ENCODE results near the gene PIP5K1B. TPM values are rescaled to one million over a fixed set of nuclear protein-coding genes. Genes with fewer than 3 reads are reported as not detected.

Gene PIP5K1B
- total and polyA plus RNA-seq, 10 of the 15 experiments (the other 5 are each of a cell fraction or from before 2014, with no cell fraction given), result 6.8 to 16.3 (median 10.6) TPM

DNA sequence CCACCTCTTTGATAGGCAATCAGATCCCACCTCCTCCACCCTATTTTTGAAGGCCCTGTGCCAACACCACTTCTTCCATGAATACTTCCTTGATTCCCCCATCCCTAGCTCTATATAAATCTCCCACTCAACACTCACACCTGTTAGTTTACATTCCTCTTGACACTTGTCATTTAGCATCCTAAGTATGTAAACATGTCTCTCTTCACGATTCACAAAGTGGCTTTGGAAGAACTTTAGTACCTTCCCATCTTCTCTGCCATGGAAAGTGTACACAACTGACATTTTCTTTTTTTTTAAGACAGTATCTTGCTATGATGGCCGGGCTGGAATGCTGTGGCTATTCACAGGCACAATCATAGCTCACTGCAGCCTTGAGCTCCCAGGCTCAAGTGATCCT is 329.0 kb downstream of the PIP5K1B start:
- TF ChIP-seq POU2F2 (IDR thresholded peaks at IDR 0.05; ENCODE audit: borderline replicate concordance, low read depth, low read length) (no peak), ZNF274 (IDR thresholded peaks at IDR 0.05; ENCODE audit: insufficient read depth, insufficient read length) (no peak)
- in situ Hi-C loops (cut with MboI) (no loop called here), intact Hi-C loops (cut with micrococcal nuclease; ENCODE audit: unreplicated experiment) (no loop called here)
- Histone ChIP-seq H3K27me3 (replicated peaks in 1 of 2; ENCODE audit: control insufficient read depth in 2 of 2, insufficient read depth in 2 of 2, low read length in 1 of 2) (no peaks in the 10 kb centered on the region), H3K4me3 (no peak overlapping the region), H3K79me2 (ENCODE audit: control insufficient read depth, insufficient read depth, low read length) (peaks cover 14% of the 10 kb centered on the region), H4K20me1 (ENCODE audit: control insufficient read depth, insufficient read depth) (no peaks in the 10 kb centered on the region), H3K9ac (ENCODE audit: control insufficient read depth, insufficient read depth, low read length) (no peak overlapping the region), H3K4me1 (ENCODE audit: control insufficient read depth, insufficient read depth, low read length) (peaks cover 6% of the 10 kb centered on the region), H3K36me3 (ENCODE audit: control insufficient read depth in 2 of 2, insufficient read depth in 2 of 2, low read length in 1 of 2) (no peaks in the 10 kb centered on the region), H2AFZ (ENCODE audit: control insufficient read depth, low read depth, low read length) (no peak overlapping the region), H3K4me2 (ENCODE audit: control insufficient read depth, insufficient read depth) (no peak overlapping the region), H3K27ac (ENCODE audit: control insufficient read depth, insufficient read depth) (no peak overlapping the region), H3K9me3 (replicated peaks; ENCODE audit: control insufficient read depth, insufficient read depth, low read length) (peaks cover 3% of the 10 kb centered on the region; the same call in 2 of the 3 replicates)
- POLR2A ChIA-PET, result no interaction called here
- RAD21 ChIA-PET (ENCODE audit: unreplicated experiment), result interaction anchor here (1.1 kb wide), 1 partner anchor 35 kb away, joined by 3 read pairs; no protein-coding TSS in a partner anchor
- 71% methylated on average over 2 of the region's 2 CpGs for WGBS (ENCODE audit: insufficient coverage, insufficient replicate concordance, low lambda C conversion rate, missing lambda C conversion rate)
- CTCF ChIA-PET, result interaction anchor here (0.8 to 5.1 kb wide), 3 partner anchors 14 to 159 kb away, joined by 3 to 58 read pairs (median 3); no protein-coding TSS in a partner anchor
- FAIRE-seq, result no peak
- ATAC-seq, result no peak
- SMC1A ChIA-PET (ENCODE audit: uncharacterized antibody, unreplicated experiment), result interaction anchor here (1.3 to 1.6 kb wide), 3 partner anchors 8 to 161 kb away, joined by 3 to 5 read pairs (median 3); no protein-coding TSS in a partner anchor
- BruUV-seq (replicated peaks), result no TSS peak
- DNase-seq (ENCODE audit: low read depth, low spot score), result no peak

- WGBS (ENCODE audit: insufficient coverage, insufficient replicate concordance, low lambda C conversion rate, missing lambda C conversion rate), result 1% methylated on average over 73 of the region's 75 CpGs
- ATAC-seq (peak; percentile 98), DNase-seq (ENCODE audit: low read depth, low spot score) (peak; percentile 38), FAIRE-seq (peak; percentile 66)
- Histone ChIP-seq H3K4me1 (ENCODE audit: control insufficient read depth, insufficient read depth, low read length) (peaks cover 6% of the 10 kb centered on the region), H3K36me3 (ENCODE audit: control insufficient read depth in 2 of 2, insufficient read depth in 2 of 2, low read length in 1 of 2) (no peaks in the 10 kb centered on the region), H3K9ac (ENCODE audit: control insufficient read depth, insufficient read depth, low read length) (peak within 1 kb of the TSS; percentile 80), H3K79me2 (ENCODE audit: control insufficient read depth, insufficient read depth, low read length) (peaks cover 17% of the 10 kb centered on the region), H4K20me1 (ENCODE audit: control insufficient read depth, insufficient read depth) (no peaks in the 10 kb centered on the region), H3K9me3 (replicated peaks; ENCODE audit: control insufficient read depth, insufficient read depth, low read length) (no peaks in the 10 kb centered on the region; the same call in 2 of the 3 replicates), H3K4me3 (peak within 1 kb of the TSS; percentile 96), H3K27ac (ENCODE audit: control insufficient read depth, insufficient read depth) (peak within 1 kb of the TSS; percentile 72), H2AFZ (ENCODE audit: control insufficient read depth, low read depth, low read length) (peak within 1 kb of the TSS; percentile 98), H3K4me2 (ENCODE audit: control insufficient read depth, insufficient read depth) (peak within 1 kb of the TSS; percentile 88), H3K27me3 (replicated peaks in 1 of 2; ENCODE audit: control insufficient read depth in 2 of 2, insufficient read depth in 2 of 2, low read length in 1 of 2) (no peaks in the 10 kb centered on the region)
- in situ Hi-C loops (cut with MboI), result no loop called here
- CTCF ChIA-PET, result interaction anchor here (0.6 to 5.1 kb wide), 24 partner anchors 8 to 528 kb away, joined by 3 to 58 read pairs (median 4); no protein-coding TSS in a partner anchor
- BruUV-seq (replicated peaks), result no TSS peak
- SMC1A ChIA-PET (ENCODE audit: uncharacterized antibody, unreplicated experiment), result interaction anchor here (0.5 to 1.9 kb wide), 9 partner anchors 10 to 363 kb away, joined by 3 to 10 read pairs (median 5); no protein-coding TSS in a partner anchor
- intact Hi-C loops (cut with micrococcal nuclease; ENCODE audit: unreplicated experiment), result loop anchor here (1.0 kb wide), 1 partner anchor 158 kb away; no protein-coding TSS in a partner anchor
- RAD21 ChIA-PET (ENCODE audit: unreplicated experiment), result interaction anchor here (0.8 to 2.0 kb wide), 3 partner anchors 86 to 160 kb away, joined by 3 to 19 read pairs (median 3); no protein-coding TSS in a partner anchor
- POLR2A ChIA-PET, result no interaction called here
- TF ChIP-seq PML (IDR thresholded peaks at IDR 0.05; ENCODE audit: low read length) (0 out of 2 replicates have a peak, but pooled peaks have one; percentile 60), PAX8 (IDR thresholded peaks at IDR 0.05) (no peak), LARP7 (IDR thresholded peaks at IDR 0.05) (peak; percentile 96), KLF5 (IDR thresholded peaks at IDR 0.05; ENCODE audit: partially characterized antibody) (peak; percentile 75), SMAD1 (IDR thresholded peaks at IDR 0.05; ENCODE audit: low read depth, partially characterized antibody) (no peak), RCOR1 (conservative IDR thresholded peaks at IDR 0.05; ENCODE audit: low read depth, low read length) (peak; percentile 95; the same call in 1 of the 2 replicates), POLR2A (IDR thresholded peaks at IDR 0.05; ENCODE audit: low read depth, low read length) (peak; percentile 84), KAT2A (conservative IDR thresholded peaks at IDR 0.05; ENCODE audit: control insufficient read depth, low read depth, low read length) (no peak), BRCA1 (IDR thresholded peaks at IDR 0.05; ENCODE audit: low read depth, low read length) (no peak), TAF1 (IDR thresholded peaks at IDR 0.05; ENCODE audit: borderline replicate concordance, low read depth, low read length) (no peak; the same call in 1 of the 2 replicates), CHD2 (IDR thresholded peaks at IDR 0.05; ENCODE audit: borderline replicate concordance, low read depth, low read length) (no peak), CHD1 (IDR thresholded peaks at IDR 0.05; ENCODE audit: low read depth, low read length) (no peak), HDAC2 (IDR thresholded peaks at IDR 0.05) (peak; percentile 87), IRF5 (IDR thresholded peaks at IDR 0.05; ENCODE audit: borderline replicate concordance) (no peak)
Measured at GRCh38 chr9:69035438-69036308, 330.6 kb downstream of the PIP5K1B start, which contains the start of gene FXN. FXN (plus strand) TSS chr9:69035752; CDS start chr9:69035783, 31 bp downstream.
